AG09319 (cell line): ENCODE data around the gene SH3BP2.

Experiments
- DNase-seq: peaks from one replicate; pipeline ENCODE4 v3.0.0-alpha.2; 2010; ENCODE audit warnings: low read depth; ENCODE audit errors: extremely low read depth
- TF ChIP-seq, protein P1 (sequence below): IDR thresholded peaks from 2 replicates; pipeline ENCODE4 v1.5.1; 2011; ENCODE audit warnings: low read depth, mild to moderate bottlenecking, inconsistent platforms, low read length, moderate library complexity

SH3BP2 gene

DNA sequence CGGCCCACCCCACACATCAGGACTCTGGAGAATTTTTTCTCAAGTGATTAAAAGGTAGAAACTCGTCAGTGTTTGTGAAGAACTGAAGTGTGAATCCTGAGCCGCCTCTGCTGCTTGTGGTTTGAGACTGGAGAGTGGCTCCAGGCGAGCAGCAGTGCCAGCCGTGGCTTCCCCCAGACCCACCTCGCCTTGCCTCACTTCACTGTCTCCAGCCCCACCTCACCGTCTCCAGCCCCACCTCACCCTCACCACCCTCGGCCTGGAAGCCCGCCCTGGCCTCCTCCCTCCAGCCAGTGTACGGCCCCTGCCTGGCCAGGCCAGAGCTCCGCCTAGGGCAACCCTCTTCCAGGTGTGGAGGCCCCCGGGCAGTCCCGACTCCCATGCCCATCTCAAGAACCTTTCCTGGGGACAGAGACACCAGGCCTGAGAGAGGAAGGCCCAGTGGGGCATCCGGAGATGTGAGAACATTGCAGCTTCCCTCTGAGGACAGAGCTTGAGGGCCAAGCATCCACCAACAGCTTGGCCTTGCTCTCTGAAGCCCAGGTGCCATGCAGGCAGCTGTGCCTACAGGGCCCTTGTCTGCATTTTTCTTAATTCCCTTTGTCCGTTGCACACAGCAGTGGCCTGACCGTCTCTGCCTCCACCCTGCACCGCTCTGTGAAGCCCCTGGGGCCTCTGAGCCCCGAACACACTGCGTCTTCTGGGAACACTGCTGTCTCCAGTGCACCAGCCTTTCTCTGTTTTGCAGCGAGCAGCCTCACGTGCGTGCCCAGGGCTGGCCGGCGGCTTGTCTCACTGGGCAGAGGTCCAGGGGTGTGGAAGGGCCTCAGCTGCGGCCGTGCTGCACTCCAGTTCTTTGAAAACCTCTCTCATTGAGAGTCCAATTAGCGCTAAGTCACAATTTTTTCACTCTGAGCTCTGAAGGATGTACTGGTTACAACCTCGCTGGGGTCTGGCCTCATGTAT lies 13.8 kb downstream of the SH3BP2 start:
- no peak for DNase-seq

DNA sequence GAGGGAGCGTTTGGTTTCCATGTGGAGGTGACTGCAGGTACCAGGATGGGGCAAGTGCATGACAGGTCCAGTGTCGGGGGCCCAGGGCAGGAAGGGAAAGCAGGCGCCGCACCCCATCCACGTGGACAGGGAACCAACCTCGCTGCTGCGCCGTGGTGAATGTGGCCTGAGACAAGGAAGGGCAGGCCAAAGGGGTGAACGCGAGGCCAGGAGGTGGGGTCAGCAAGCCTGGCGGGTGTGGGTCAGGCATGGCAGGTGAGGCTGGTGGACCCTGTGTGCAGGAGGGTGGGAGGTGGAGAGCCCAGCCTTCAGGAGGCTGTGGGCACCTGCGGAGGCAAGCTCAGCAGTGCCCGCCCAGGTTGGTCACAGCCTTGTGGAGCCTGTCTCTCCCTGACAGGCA lies 14.7 kb downstream of the SH3BP2 start:
- TF ChIP-seq, protein P1, sequence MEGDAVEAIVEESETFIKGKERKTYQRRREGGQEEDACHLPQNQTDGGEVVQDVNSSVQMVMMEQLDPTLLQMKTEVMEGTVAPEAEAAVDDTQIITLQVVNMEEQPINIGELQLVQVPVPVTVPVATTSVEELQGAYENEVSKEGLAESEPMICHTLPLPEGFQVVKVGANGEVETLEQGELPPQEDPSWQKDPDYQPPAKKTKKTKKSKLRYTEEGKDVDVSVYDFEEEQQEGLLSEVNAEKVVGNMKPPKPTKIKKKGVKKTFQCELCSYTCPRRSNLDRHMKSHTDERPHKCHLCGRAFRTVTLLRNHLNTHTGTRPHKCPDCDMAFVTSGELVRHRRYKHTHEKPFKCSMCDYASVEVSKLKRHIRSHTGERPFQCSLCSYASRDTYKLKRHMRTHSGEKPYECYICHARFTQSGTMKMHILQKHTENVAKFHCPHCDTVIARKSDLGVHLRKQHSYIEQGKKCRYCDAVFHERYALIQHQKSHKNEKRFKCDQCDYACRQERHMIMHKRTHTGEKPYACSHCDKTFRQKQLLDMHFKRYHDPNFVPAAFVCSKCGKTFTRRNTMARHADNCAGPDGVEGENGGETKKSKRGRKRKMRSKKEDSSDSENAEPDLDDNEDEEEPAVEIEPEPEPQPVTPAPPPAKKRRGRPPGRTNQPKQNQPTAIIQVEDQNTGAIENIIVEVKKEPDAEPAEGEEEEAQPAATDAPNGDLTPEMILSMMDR: no peak
- DNase-seq: no peak

More for the DNA sequence above, 13.8 kb downstream of the SH3BP2 start:
- TF ChIP-seq, protein P1: no peak

DNA sequence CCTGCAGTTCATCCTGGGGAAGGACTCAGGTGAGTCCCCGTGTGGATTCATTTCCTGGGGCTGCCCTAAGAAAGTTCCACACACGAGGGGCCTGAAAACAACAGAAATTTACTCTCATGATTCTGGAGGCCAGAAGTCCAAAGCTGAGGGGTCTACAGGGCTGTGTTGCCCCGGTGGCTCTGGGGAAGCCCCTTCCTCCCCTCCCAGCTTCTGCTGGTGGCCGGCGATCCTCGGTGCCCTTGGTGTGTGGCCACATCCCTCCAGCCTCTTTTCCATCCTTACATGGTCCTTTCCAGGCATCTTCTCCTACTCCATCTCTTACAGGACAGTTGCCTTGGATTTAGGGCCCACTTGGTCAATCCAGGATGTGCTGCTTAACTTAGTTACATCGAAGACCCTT lies 15.1 kb downstream of the SH3BP2 start:
- no peak for DNase-seq
- TF ChIP-seq, protein P1: no peak

DNA sequence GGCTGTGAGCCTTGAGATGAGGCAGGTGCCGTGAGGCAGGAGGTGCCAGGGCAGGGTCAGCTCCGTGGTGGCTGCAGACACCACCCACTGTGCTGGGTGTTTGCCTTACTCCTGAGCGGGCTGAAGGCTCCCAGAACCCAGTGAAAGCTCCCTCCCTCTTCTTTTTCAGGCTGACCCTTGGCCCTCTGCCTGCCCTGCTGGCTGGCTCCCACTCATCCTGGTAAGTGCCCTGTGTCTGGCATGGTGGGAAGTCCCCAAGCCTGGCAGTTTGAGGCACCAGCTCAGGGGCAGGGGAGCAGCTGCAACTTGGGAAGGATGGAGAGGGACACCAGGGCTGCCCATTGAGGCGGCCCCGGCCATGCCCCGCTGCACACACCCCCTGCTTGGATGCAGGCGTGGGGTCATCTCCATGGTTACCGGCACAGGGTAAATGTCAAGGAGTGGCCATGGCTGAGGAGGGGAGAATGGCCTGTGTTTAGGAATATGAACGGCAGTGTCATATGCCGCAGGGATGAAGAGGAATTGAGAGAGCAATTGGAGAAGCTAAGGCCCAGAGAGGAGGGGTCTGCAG lies 16.8 kb downstream of the SH3BP2 start:
- TF ChIP-seq, protein P1: no peak
- DNase-seq: no peak

DNA sequence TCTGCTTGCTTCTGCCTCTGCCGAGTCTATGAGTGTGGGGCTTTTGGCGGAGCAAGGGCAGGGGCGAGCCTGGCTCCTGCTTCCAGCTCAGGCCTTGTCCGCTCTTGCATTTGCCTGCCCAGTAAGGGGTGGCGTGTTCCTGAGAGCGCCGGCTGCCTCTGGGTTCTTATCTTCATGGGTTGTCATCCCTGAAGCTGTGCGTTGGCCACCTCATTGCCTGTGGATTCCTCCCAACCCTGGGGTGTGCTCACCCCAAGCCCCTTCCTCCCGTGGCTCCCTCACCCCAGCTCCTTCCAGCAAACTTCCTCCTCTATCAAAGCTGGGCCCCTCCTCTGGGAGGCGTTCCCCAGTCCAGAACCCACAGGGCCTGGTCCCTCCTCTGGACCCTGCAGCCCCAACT lies 17.5 kb downstream of the SH3BP2 start:
- no peak for DNase-seq
- TF ChIP-seq, protein P1: no peak

- TF ChIP-seq, protein P1: no peak
- DNase-seq: no peak
Observed at GRCh38 chr4:2811830-2812611, 19.1 kb downstream of the SH3BP2 start.
